Nephron (organoid): ENCODE data around the gene FXYD6.

Experiments used
- H3K27ac Mint-ChIP-seq, 3 experiments: 2 replicates each; pipeline ENCODE4 v1.8.0; 2020; ENCODE audit warnings: mixed read lengths in 3 of 3, mild to moderate bottlenecking in 2 of 3, moderate library complexity in 1 of 3
- H3K27me3 Mint-ChIP-seq: 2 replicates; pipeline ENCODE4 v1.8.0; 2021; ENCODE audit warnings: low read depth, mild to moderate bottlenecking, moderate library complexity, mixed read lengths
- H3K36me3 Mint-ChIP-seq: 2 replicates; pipeline ENCODE4 v1.8.0; 2020; ENCODE audit warnings: low read depth, mixed read lengths
- H3K4me1 Mint-ChIP-seq: 2 replicates; pipeline ENCODE4 v1.8.0; 2020; ENCODE audit warnings: mixed read lengths
- H3K4me3 Mint-ChIP-seq, 3 experiments: 2 replicates each; pipeline ENCODE4 v1.8.0; 2020; ENCODE audit warnings: mild to moderate bottlenecking in 3 of 3, mixed read lengths in 3 of 3, moderate library complexity in 2 of 3
- H3K9me3 Mint-ChIP-seq: 2 replicates; pipeline ENCODE4 v1.8.0; 2020; ENCODE audit warnings: mixed read lengths
- CTCF ChIP-seq, 3 experiments: fragments of 200-600 bp; sonication (generic); IDR thresholded peaks; one replicate each; pipeline ENCODE4 v1.5.0; 2021; ENCODE audit warnings: antibody characterized with exemption in 3 of 3; ENCODE audit not compliant: unreplicated experiment in 3 of 3

The FXYD6 gene

DNA sequence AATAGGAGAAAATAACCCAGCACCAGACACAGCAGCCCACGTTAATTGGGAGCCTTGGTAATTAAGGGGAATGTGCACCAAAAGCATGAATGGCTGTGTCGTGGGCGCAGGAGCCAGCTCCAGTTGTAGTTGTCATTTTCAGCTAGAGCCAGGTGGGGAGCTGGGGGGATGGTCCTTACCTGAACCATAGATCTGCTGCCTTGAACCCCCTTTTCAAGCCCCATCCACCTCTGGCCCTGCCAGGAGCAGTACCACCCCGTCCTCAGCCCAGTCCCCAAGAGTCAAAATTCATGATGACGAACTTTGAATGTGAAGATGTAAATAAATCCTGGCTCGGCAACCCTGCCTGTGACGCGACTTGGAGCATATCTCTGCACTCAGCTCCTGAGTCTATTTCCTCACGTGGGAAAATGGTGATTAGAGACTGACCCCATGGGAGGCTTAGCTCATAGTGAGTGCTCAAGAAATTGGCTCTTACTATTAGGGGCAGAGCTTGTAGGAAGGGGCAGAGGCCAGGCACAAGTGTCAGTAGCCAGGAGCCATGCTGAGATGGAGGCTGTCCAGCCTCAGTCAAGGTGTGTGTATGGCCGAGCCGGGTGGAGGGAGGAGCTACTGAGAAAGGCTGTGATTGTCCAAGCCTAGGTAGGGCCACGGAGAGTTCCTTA is 794 bp upstream of the FXYD6 start:
- no peak for TF ChIP-seq CTCF (IDR thresholded peaks at IDR 0.05; ENCODE audit: unreplicated experiment in 3 of 3)
- Mint-ChIP-seq H3K4me1 (peaks cover 70% of the 10 kb centered on the region), H3K9me3 (no peaks in the 10 kb centered on the region), H3K36me3 (no peaks in the 10 kb centered on the region), H3K27me3 (peaks cover 25% of the 10 kb centered on the region), H3K4me3 (peak overlapping the region; percentile 86 to 92 (median 88)), H3K27ac (peak overlapping the region; percentile 48 to 87 (median 84))

DNA sequence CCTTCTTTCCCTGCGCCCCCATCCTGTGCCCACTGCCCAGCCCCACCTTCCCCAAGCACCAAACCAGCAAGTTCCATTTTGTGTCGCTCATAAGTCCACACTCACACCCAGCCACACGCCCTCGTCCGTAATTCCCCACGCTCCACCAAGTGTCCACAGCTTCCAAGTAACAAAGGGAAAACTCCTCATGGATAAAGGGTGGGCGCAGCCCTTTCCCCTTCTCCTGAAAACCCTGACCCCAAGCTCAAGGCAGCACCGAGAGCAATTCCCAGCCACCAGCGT is 458 bp downstream of the FXYD6 start:
- Mint-ChIP-seq H3K27me3 (peaks cover 24% of the 10 kb centered on the region), H3K4me1 (peaks cover 70% of the 10 kb centered on the region), H3K36me3 (no peaks in the 10 kb centered on the region), H3K4me3 (peak overlapping the region; percentile 72 to 87 (median 82)), H3K27ac (peak overlapping the region; percentile 56 to 85 (median 74)), H3K9me3 (no peaks in the 10 kb centered on the region)
- no peak for TF ChIP-seq CTCF (IDR thresholded peaks at IDR 0.05; ENCODE audit: unreplicated experiment in 3 of 3)

GRCh38 chr11:117875382-117876058 is 938 bp downstream of the FXYD6 start:
- Mint-ChIP-seq H3K9me3 (no peaks in the 10 kb centered on the region), H3K4me3 (peak overlapping the region; percentile 72 to 87 (median 82)), H3K27ac (peak overlapping the region; percentile 56 to 85 (median 74)), H3K36me3 (no peaks in the 10 kb centered on the region), H3K27me3 (peaks cover 19% of the 10 kb centered on the region), H3K4me1 (peaks cover 70% of the 10 kb centered on the region)
- no peak for TF ChIP-seq CTCF (IDR thresholded peaks at IDR 0.05; ENCODE audit: unreplicated experiment in 3 of 3)

DNA sequence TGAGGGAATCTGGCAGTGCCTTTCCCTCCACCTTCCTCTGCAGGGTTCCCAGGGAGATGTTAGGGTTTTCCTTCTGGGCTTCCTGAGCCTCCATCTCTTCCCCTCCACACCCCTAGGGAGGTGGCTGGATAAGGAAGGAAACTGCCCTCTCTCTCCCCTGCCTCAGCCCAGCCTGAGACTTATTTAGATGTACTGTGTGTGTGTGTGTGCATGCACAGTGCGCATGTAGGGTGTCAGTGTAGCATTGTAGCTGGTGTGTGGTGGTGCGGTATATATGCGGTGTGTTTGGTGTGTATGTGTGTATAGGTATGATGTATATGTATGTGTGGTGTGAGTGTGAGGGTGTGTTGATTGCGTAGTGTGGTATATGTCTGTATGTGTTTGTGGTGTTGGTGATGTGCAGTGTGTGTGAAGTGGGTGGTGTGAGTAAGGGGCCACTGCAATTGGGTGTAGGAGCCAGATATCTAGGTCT is 1.5 kb downstream of the FXYD6 start:
- no peaks in the 10 kb centered on the region for H3K36me3 Mint-ChIP-seq
- H3K4me3 Mint-ChIP-seq = peak overlapping the region; percentile 72 to 87 (median 82)
- H3K27me3 Mint-ChIP-seq = peaks cover 15% of the 10 kb centered on the region
- H3K27ac Mint-ChIP-seq = peak overlapping the region in 2 of 3 experiments; percentile 27 to 32
- H3K4me1 Mint-ChIP-seq = peaks cover 70% of the 10 kb centered on the region
- TF ChIP-seq CTCF (IDR thresholded peaks at IDR 0.05; ENCODE audit: unreplicated experiment in 3 of 3) = no peak
- no peaks in the 10 kb centered on the region for H3K9me3 Mint-ChIP-seq

DNA sequence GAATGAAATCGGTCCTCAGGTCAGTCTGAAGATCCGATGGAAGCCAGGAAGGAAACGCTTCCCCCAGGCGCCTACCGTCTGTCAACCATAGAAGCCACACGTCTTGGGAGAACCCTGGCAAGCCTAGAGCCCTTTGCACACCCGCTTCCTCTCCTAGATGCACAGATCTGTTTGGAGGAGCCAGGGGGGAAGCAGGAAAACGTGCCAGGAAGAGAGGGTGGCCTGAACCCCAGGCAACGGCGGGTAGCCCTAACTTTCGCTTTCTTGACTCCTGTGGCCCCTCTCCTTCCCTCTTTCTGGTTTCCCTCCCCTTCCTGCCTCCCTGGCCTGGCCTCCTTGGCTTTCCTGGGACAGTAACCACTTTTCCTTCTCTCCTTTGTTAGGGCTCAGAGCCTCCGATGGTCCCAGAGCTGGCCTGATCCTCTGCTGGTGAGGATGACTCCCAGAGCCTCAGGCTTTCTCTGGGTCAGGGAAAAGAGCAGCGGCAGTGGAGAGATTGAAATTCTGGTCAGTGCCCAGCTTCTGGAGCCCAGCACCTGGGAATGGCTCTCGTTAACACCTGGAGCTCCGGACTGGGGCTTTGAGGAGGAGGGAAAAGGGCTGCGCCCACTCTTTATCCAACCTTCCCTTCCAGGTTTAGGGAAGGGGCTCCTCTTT is 2.1 kb downstream of the FXYD6 start:
- peaks cover 73% of the 10 kb centered on the region for H3K4me1 Mint-ChIP-seq
- H3K4me3 Mint-ChIP-seq = peak overlapping the region; percentile 63 to 72 (median 63)
- H3K36me3 Mint-ChIP-seq = no peaks in the 10 kb centered on the region
- H3K9me3 Mint-ChIP-seq = no peaks in the 10 kb centered on the region
- peak overlapping the region in 2 of 3 experiments; percentile 27 to 32 for H3K27ac Mint-ChIP-seq
- peaks cover 13% of the 10 kb centered on the region for H3K27me3 Mint-ChIP-seq
- TF ChIP-seq CTCF (IDR thresholded peaks at IDR 0.05; ENCODE audit: unreplicated experiment in 3 of 3) = no peak
